Keratinocyte (primary cell): ENCODE results near the gene MAML2. TPM values are rescaled to one million over a fixed set of nuclear protein-coding genes. Genes with fewer than 3 reads are reported as not detected.

Source experiments
- DNase-seq: peaks from one replicate; pipeline ENCODE4 v3.0.0-alpha.2; 2011; ENCODE audit warnings: low read depth, missing footprints, low spot score
- FAIRE-seq: peaks from 2 replicates; lab custom pipeline; 2011; peaks lifted over from hg19 to GRCh38; lab: Jason Lieb, UNC
- H2AFZ ChIP-seq: 2 replicates; pipeline ENCODE4 v1.6.0; 2012; ENCODE audit warnings: low read length, control low read depth, inconsistent platforms; ENCODE audit not compliant: control insufficient read depth
- H3K27ac ChIP-seq: 2 replicates; pipeline ENCODE4 v1.5.1; 2011; ENCODE audit warnings: low read length; ENCODE audit not compliant: control insufficient read depth, insufficient read depth
- H3K27me3 ChIP-seq: 3 replicates; pipeline ENCODE4 v1.6.0; 2011; ENCODE audit warnings: low read length; ENCODE audit not compliant: control insufficient read depth, insufficient read depth; ENCODE audit errors: extremely low read depth
- H3K36me3 ChIP-seq, 2 experiments: 2 replicates in 1 of 2; 3 replicates in 1 of 2; pipeline ENCODE4 v1.5.1; 2011; ENCODE audit warnings: low read length in 2 of 2, mild to moderate bottlenecking in 1 of 2; ENCODE audit not compliant: control insufficient read depth in 2 of 2, insufficient read depth in 2 of 2; ENCODE audit errors: extremely low read depth in 1 of 2
- H3K4me1 ChIP-seq: 3 replicates; pipeline ENCODE4 v1.5.1; 2011; ENCODE audit warnings: low read length; ENCODE audit not compliant: control insufficient read depth, insufficient read depth; ENCODE audit errors: extremely low read depth
- H3K4me2 ChIP-seq: 3 replicates; pipeline ENCODE4 v1.6.0; 2011; ENCODE audit warnings: low read depth, low read length; ENCODE audit not compliant: control insufficient read depth, insufficient read depth; ENCODE audit errors: extremely low read depth
- H3K4me3 ChIP-seq, 3 experiments: fragments of 200-600 bp in 1 of 3; sonication (generic) in 1 of 3; 2 replicates in 2 of 3; 3 replicates in 1 of 3; pipeline ENCODE4 v1.5.1; 2011 to 2016; ENCODE audit warnings: low read length in 3 of 3, mild to moderate bottlenecking in 3 of 3, control low read depth in 2 of 3, inconsistent platforms in 1 of 3, low read depth in 1 of 3, mixed read lengths in 1 of 3, mixed run types in 1 of 3, moderate library complexity in 1 of 3; ENCODE audit not compliant: control insufficient read depth in 2 of 3, insufficient read depth in 2 of 3; ENCODE audit errors: extremely low read depth in 1 of 3
- H3K79me2 ChIP-seq: 2 replicates; pipeline ENCODE4 v1.6.0; 2012; ENCODE audit warnings: low read length; ENCODE audit not compliant: control insufficient read depth, insufficient read depth
- H3K9ac ChIP-seq: 3 replicates; pipeline ENCODE4 v1.6.0; 2011; ENCODE audit warnings: low read length; ENCODE audit not compliant: control insufficient read depth, insufficient read depth; ENCODE audit errors: extremely low read depth
- H3K9me1 ChIP-seq: 3 replicates; pipeline ENCODE4 v1.6.0; 2011; ENCODE audit warnings: low read length; ENCODE audit not compliant: control insufficient read depth, insufficient read depth; ENCODE audit errors: extremely low read depth
- H3K9me3 ChIP-seq: 2 replicates; pipeline ENCODE4 v1.5.1; 2012; ENCODE audit warnings: low read depth, low read length; ENCODE audit not compliant: control insufficient read depth
- H4K20me1 ChIP-seq: 3 replicates; pipeline ENCODE4 v1.6.0; 2011; ENCODE audit warnings: low read length; ENCODE audit not compliant: control insufficient read depth, insufficient read depth; ENCODE audit errors: extremely low read depth
- CTCF ChIP-seq, 3 experiments: IDR thresholded peaks in 1 of 3; conservative IDR thresholded peaks in 1 of 3; optimal IDR thresholded peaks in 1 of 3; 2 replicates in 2 of 3; 3 replicates in 1 of 3; pipeline versions ENCODE3 to v1.5.1; 2011; ENCODE audit warnings: low read length in 3 of 3, mild to moderate bottlenecking in 3 of 3, moderate library complexity in 2 of 3, control low read depth in 1 of 3, inconsistent platforms in 1 of 3; ENCODE audit not compliant: insufficient read depth in 2 of 3; ENCODE audit errors: extremely low read depth in 1 of 3
- EZH2 ChIP-seq: IDR thresholded peaks from one replicate; pipeline ENCODE4 v1.6.1; 2012; ENCODE audit warnings: inconsistent platforms, mild to moderate bottlenecking, low read length, moderate library complexity
- dilution Hi-C: fragments of 300-500 bp; cut with MboI; formaldehyde crosslinking; loops from one replicate; pipeline ENCODE4 v1.7.0; 2020; ENCODE audit warnings: low sequenced_read_pairs; ENCODE audit not compliant: extremely low pct_ligation_motif_present
- polyA plus RNA-seq, 5 experiments: library from polyadenylated mRNA; depleted of rRNA in 3 of 5; stranded (reverse) in 3 of 5; stranded (forward) in 1 of 5; unstranded in 1 of 5; fragments of >200 nt; gene quantifications; 1 replicate in 1 of 5; 2 replicates in 3 of 5; 3 replicates in 1 of 5; pipeline versions ENCODE4 v1.2.1 to v1.2.3, GENCODE V29; 2011 to 2012; ENCODE audit warnings: missing spikeins in 2 of 5, low read depth in 1 of 5, low replicate concordance in 1 of 5

MAML2 gene
- polyA plus RNA-seq, 1 donor (not counting 4 experiments of a cell fraction or from before 2014, with no cell fraction given): 4.2 TPM

GRCh38 chr11:96290631-96291030 is 52.4 kb downstream of the MAML2 start:
- H2AFZ ChIP-seq: no peak overlapping the region
- no peak for TF ChIP-seq CTCF (optimal IDR thresholded peaks at IDR 0.05 in 1 of 3, IDR thresholded peaks at IDR 0.05 in 1 of 3, conservative IDR thresholded peaks at IDR 0.05 in 1 of 3; ENCODE audit: extremely low read depth in 1 of 3, insufficient read depth in 2 of 3, low read length in 3 of 3)
- H3K4me3 ChIP-seq: no peak overlapping the region
- FAIRE-seq: no peak
- no peak overlapping the region for H3K9ac ChIP-seq
- H3K9me3 ChIP-seq: no peaks in the 10 kb centered on the region
- no peaks in the 10 kb centered on the region for H3K4me1 ChIP-seq
- no peak overlapping the region for H3K4me2 ChIP-seq
- no peaks in the 10 kb centered on the region for H3K9me1 ChIP-seq
- no peaks in the 10 kb centered on the region for H4K20me1 ChIP-seq
- no peaks in the 10 kb centered on the region for H3K27me3 ChIP-seq
- no peak overlapping the region for H3K27ac ChIP-seq
- no peak for DNase-seq
- dilution Hi-C loops: no loop called here
- no peaks in the 10 kb centered on the region for H3K36me3 ChIP-seq
- peaks cover 2% of the 10 kb centered on the region for H3K79me2 ChIP-seq

- Histone ChIP-seq H3K4me3 (no peak overlapping the region), H3K79me2 (peaks cover 2% of the 10 kb centered on the region), H3K36me3 (no peaks in the 10 kb centered on the region), H3K9me3 (no peaks in the 10 kb centered on the region), H3K4me1 (no peaks in the 10 kb centered on the region), H3K9me1 (no peaks in the 10 kb centered on the region), H2AFZ (no peak overlapping the region), H3K4me2 (no peak overlapping the region), H3K27me3 (no peaks in the 10 kb centered on the region), H4K20me1 (no peaks in the 10 kb centered on the region), H3K9ac (no peak overlapping the region), H3K27ac (no peak overlapping the region)
- no peak for DNase-seq
- no peak for FAIRE-seq
- no peak for TF ChIP-seq EZH2
- TF ChIP-seq CTCF (optimal IDR thresholded peaks at IDR 0.05 in 1 of 3, IDR thresholded peaks at IDR 0.05 in 1 of 3, conservative IDR thresholded peaks at IDR 0.05 in 1 of 3; ENCODE audit: extremely low read depth in 1 of 3, insufficient read depth in 2 of 3, low read length in 3 of 3): no peak
- dilution Hi-C loops: no loop called here
Observed at GRCh38 chr11:96290031-96290430, 53.0 kb downstream of the MAML2 start.
